Nephron progenitor cell (in vitro differentiated cells): ENCODE measurements around the gene COQ9.

Experiments used
- DNase-seq: peaks from one replicate; pipeline ENCODE4 v3.0.0; 2021
- H3K27ac Mint-ChIP-seq: 2 replicates; pipeline ENCODE4 v1.8.0; 2021; ENCODE audit warnings: mild to moderate bottlenecking, moderate library complexity, mixed read lengths
- H3K27me3 Mint-ChIP-seq: 2 replicates; pipeline ENCODE4 v1.8.0; 2021; ENCODE audit warnings: mild to moderate bottlenecking, low read depth, mixed read lengths; ENCODE audit not compliant: poor library complexity
- H3K36me3 Mint-ChIP-seq: 2 replicates; pipeline ENCODE4 v1.8.0; 2021; ENCODE audit warnings: low read depth, mixed read lengths
- H3K4me1 Mint-ChIP-seq: 2 replicates; pipeline ENCODE4 v1.8.0; 2021; ENCODE audit warnings: mixed read lengths
- H3K4me3 Mint-ChIP-seq: 2 replicates; pipeline ENCODE4 v1.8.0; 2021; ENCODE audit warnings: mild to moderate bottlenecking, moderate library complexity, mixed read lengths
- H3K9me3 Mint-ChIP-seq: 2 replicates; pipeline ENCODE4 v1.8.0; 2021; ENCODE audit warnings: mild to moderate bottlenecking, moderate library complexity, mixed read lengths
- TF ChIP-seq, protein P1 (sequence below): fragments of 200-600 bp; sonication (generic); IDR thresholded peaks from 2 replicates; pipeline ENCODE4 v1.5.0; 2021; ENCODE audit warnings: antibody characterized with exemption

The COQ9 gene

DNA sequence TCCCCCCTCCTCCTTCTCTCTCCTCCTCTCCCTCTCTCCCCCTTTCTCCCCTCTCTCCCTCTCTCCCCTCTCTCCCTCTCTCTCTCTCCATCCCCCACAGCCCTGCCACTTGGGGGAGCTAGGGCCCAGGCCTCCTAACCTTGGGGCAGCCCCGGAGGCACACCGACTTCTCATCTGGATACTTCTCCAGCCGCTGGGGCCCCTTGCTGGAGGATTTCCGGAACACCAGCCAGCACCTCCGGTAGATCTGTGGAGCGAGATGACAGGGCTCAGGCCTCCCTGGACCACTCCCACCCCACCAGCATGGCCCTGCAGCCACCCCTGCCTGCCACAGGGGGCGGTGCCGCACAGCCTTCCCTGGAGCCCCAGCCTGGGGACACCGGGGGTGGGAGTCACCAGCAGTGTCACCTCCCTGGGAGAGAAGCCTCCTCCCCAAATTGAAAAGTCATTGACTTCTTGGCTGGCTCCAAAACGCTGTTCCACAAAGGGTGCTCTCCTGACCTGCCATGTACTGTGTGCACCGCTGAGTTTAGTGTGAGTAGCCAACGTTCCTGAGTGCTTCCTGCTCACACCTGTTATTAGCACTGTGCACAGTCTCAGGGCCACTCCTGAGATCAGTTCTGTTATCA, 28.5 kb downstream of the COQ9 start:
- Mint-ChIP-seq H3K27me3 (peaks cover 7% of the 10 kb centered on the region), H3K27ac (no peak overlapping the region)

DNA sequence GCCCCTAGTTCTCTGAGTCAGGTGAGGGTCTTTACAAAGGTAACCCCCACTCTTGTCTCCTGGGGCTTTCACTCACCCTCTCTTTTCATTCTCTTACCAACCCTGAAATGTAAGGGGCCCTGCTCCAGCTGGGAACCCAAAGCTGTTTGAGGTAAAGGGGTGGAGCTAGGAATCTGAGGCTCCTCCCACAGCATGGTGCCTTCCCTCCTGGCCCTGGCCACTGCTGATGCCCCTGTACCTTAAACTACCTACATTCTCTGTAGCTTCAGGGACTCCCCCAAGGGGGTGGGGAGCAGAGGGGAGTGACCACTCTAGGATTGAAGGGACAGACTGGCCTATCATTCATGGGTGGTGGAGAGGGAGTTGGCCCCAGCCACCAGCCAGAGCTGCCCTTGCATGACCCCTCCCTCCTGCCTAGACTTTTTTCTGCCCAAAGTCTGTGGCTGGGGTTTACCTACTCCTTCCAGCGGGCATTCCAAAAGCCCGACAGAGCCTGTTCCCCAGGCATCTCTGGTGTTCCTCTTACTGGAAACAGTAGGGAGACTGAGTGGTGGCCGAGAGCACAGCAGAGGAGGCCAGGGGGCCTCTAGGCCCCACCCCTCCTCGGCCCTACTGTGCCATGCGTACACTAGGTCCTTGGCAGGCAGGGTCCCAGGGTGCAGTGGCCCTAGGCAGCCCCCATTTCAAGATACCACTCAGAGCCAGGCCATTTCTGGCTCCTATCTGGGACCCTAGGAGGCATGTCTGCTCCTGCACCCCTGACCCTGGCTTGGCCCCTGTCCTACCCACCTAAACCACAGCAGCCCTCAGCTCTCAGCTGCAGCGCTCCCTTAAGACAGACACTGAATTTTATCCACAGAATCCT, 29.5 kb downstream of the COQ9 start:
- Mint-ChIP-seq H3K27ac (no peak overlapping the region), H3K36me3 (peaks cover 5% of the 10 kb centered on the region), H3K4me1 (peaks cover 58% of the 10 kb centered on the region), H3K4me3 (no peak overlapping the region), H3K9me3 (no peaks in the 10 kb centered on the region), H3K27me3 (peaks cover 7% of the 10 kb centered on the region)
- no peak for DNase-seq
- TF ChIP-seq, protein P1, sequence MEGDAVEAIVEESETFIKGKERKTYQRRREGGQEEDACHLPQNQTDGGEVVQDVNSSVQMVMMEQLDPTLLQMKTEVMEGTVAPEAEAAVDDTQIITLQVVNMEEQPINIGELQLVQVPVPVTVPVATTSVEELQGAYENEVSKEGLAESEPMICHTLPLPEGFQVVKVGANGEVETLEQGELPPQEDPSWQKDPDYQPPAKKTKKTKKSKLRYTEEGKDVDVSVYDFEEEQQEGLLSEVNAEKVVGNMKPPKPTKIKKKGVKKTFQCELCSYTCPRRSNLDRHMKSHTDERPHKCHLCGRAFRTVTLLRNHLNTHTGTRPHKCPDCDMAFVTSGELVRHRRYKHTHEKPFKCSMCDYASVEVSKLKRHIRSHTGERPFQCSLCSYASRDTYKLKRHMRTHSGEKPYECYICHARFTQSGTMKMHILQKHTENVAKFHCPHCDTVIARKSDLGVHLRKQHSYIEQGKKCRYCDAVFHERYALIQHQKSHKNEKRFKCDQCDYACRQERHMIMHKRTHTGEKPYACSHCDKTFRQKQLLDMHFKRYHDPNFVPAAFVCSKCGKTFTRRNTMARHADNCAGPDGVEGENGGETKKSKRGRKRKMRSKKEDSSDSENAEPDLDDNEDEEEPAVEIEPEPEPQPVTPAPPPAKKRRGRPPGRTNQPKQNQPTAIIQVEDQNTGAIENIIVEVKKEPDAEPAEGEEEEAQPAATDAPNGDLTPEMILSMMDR: no peak

More for the DNA sequence above, 28.5 kb downstream of the COQ9 start:
- H3K36me3 Mint-ChIP-seq: peaks cover 5% of the 10 kb centered on the region
- no peak overlapping the region for H3K4me3 Mint-ChIP-seq
- no peaks in the 10 kb centered on the region for H3K9me3 Mint-ChIP-seq
- TF ChIP-seq, protein P1: peak; percentile 82
- DNase-seq: peak; percentile 85
- H3K4me1 Mint-ChIP-seq: peaks cover 62% of the 10 kb centered on the region

DNA sequence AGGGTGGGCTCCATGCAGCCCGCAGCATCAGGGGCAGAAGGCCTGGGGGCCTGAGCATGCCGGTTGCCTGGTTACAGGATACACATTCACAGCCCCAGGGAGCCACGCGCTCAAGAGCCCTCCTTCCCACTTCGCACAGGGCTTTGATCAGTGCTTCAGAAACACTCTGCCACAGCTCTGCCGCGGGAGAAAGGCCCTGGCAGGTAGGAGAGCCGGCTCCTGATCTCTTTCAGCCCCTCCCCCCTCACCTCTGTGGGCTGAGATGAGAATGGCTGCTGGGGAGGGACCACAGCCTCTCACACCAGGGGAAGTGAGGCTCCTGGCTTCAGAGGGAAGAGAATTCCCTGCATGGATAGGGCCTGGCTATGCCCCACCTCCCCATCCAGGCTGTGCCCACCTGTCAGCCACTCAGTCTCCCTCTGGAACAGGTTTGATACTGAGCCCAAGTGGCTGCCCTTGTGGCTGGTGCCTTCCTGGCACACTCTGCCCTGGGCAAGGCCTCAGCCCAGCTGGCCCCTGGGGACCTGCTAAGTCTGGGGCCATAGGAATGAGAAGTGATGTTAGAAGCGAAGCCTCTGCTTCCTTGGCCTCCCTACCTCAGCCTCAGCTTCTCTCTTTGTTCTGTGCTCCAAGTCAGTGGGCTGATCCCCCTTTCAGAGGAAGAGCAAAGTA, 30.4 kb downstream of the COQ9 start:
- H3K4me3 Mint-ChIP-seq: peak overlapping the region; percentile 81
- H3K9me3 Mint-ChIP-seq: no peaks in the 10 kb centered on the region
- TF ChIP-seq, protein P1: no peak
- no peak overlapping the region for H3K27ac Mint-ChIP-seq
- DNase-seq: no peak
- peaks cover 52% of the 10 kb centered on the region for H3K4me1 Mint-ChIP-seq
- H3K36me3 Mint-ChIP-seq: no peaks in the 10 kb centered on the region
- peaks cover 7% of the 10 kb centered on the region for H3K27me3 Mint-ChIP-seq

DNA sequence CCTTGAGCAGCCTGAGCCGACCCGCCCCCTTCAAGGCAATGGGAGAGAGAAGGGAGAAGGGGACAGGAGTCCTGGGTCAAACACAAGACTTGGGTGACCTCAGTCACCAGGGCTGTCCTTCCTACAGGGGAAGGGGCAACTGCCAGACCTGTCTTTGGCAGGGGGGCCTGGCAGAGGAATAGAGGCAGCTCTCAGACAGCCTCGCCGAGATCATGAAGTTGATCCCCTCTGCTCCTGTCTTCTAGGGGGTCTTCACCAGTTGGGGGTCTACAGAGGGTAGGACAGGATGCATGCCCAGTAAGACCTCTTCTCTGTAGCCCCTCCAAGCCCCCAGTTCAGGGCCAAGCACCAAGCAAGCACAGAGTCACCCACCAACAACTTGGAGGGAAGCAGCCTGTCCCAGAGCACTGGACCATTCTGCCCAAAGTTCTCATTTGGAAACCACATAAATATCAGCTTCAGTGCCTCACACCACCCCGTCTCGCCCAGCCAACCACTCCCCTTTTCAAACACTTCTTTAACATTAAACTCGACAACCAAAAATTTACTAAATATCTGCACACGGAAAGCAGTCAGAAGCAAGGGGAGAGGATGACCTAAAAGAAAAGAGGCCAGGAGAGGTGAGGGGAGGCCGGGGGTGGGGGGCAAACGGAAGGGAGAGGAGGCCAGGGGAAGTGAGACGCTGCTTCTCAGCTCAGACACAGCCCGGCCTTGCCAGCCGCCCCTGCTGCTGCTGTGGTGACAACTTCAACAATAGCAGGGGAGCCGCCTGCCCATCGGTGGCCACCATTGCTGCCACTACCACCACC, 31.3 kb downstream of the COQ9 start:
- Mint-ChIP-seq H3K4me1 (peaks cover 52% of the 10 kb centered on the region), H3K27me3 (peaks cover 7% of the 10 kb centered on the region), H3K27ac (no peak overlapping the region), H3K9me3 (no peaks in the 10 kb centered on the region), H3K4me3 (peak overlapping the region; percentile 81), H3K36me3 (no peaks in the 10 kb centered on the region)
- TF ChIP-seq, protein P1: no peak
- DNase-seq: no peak

DNA sequence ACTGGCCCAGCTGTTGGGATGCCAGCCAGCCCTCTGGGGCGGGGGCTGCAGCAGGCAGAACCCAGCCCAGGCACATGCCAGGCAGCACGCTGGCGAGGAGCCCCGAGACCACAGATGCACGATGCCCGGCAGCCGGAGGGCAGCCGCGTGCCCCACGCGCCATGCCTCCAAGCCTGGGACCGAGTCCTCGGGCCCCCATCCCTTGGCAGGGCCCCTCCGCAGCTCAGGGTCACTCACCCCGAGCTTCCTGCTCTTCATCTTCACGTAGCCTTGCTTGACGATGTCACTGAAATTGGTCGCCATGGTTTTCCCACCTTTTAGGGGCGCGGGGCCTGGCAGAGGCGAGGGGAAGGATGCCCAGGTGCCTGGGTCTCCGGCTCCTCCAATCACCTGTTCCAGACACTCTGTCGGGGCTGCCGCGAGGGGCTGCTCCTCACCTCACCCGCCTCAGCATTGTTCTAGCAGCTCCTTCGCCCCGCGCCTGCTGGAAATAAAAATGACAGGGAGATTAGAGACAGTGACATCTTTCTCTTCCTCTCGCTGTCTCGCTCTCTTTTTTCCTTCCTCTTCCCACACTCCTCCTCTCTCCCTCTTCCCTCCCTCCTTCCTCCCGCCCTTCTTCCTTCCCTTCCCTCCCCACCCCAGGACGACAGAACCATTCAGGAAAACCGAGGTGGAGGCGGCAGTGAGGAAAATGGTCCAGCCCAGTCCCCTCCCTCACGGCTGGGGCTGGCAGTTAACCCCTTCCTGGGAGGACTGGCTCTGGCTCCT, 32.1 kb downstream of the COQ9 start:
- Mint-ChIP-seq H3K36me3 (no peaks in the 10 kb centered on the region), H3K27me3 (peaks cover 7% of the 10 kb centered on the region), H3K4me1 (peaks cover 52% of the 10 kb centered on the region), H3K9me3 (no peaks in the 10 kb centered on the region), H3K27ac (peak overlapping the region; percentile 79), H3K4me3 (peak overlapping the region; percentile 86)
- peak; percentile 52 for DNase-seq
- TF ChIP-seq, protein P1: no peak
